T-cell (primary cell): ENCODE results near the gene HTD2. TPM values are rescaled to one million over a fixed set of nuclear protein-coding genes. Genes with fewer than 3 reads are reported as not detected.
A peak's percentile ranks its signal among the peaks of the same experiment; 100 is the strongest.

ENCODE experiments used
- ATAC-seq, 4 experiments: fragments of 200-7000 bp in 3 of 4; fragments of 150-1000 bp in 1 of 4; cut with Tn5 transposase; replicated peaks in 1 of 4; 1 replicate in 3 of 4; 2 replicates in 1 of 4; pipeline ENCODE4 v1.10.0; 2021; ENCODE audit warnings: moderate library complexity in 3 of 4, mild to moderate bottlenecking in 2 of 4, moderate number of reproducible peaks in 1 of 4
- CTCF ChIA-PET, 2 donors: fragments of 300-600 bp; sonication (Branson Sonifier 250); formaldehyde crosslinking; loops; one replicate each; lab custom pipeline; 2022; ENCODE audit warnings: antibody characterized with exemption in 2 of 2; lab: Charles Lee
- POLR2A ChIA-PET, 2 donors: fragments of 300-600 bp; sonication (Branson Sonifier 250); formaldehyde crosslinking; loops; one replicate each; lab custom pipeline; 2022; ENCODE audit warnings: antibody characterized with exemption in 2 of 2; lab: Charles Lee
- DNase-seq, 35 experiments: peaks; one replicate each; pipeline versions ENCODE4 v3.0.0 to v3.0.0-alpha.2; 2013 to 2023
- H3K27ac ChIP-seq: one replicate; pipeline ENCODE4 v1.5.1; 2013; ENCODE audit warnings: low read length
- H3K27me3 ChIP-seq, 2 experiments: replicated peaks in 1 of 2; 1 replicate in 1 of 2; 2 replicates in 1 of 2; pipeline versions ENCODE4 v1.6.1 to v1.7.0; 2013; ENCODE audit warnings: low read length in 1 of 2, mixed read lengths in 1 of 2; ENCODE audit not compliant: control insufficient read depth in 2 of 2, insufficient read depth in 2 of 2; ENCODE audit errors: extremely low read depth in 1 of 2
- H3K36me3 ChIP-seq, 2 donors: 1 replicate in 1 of 2; 2 replicates in 1 of 2; pipeline versions ENCODE4 v1.6.1 to v1.7.0; 2013; ENCODE audit warnings: low read length in 1 of 2; ENCODE audit not compliant: control insufficient read depth in 2 of 2, insufficient read depth in 1 of 2; ENCODE audit errors: extremely low read depth in 1 of 2
- H3K4me1 ChIP-seq, 2 experiments: 1 replicate in 1 of 2; 2 replicates in 1 of 2; pipeline versions ENCODE4 v1.6.1 to v1.7.0; 2013; ENCODE audit warnings: low read length in 2 of 2, mixed read lengths in 1 of 2; ENCODE audit not compliant: insufficient read depth in 2 of 2, control insufficient read depth in 1 of 2; ENCODE audit errors: extremely low read depth in 1 of 2
- H3K4me3 ChIP-seq, 2 donors: 1 replicate in 1 of 2; 2 replicates in 1 of 2; pipeline versions ENCODE4 v1.5.1 to v1.7.0; 2013; ENCODE audit warnings: mild to moderate bottlenecking in 2 of 2, low read length in 1 of 2, moderate library complexity in 1 of 2; ENCODE audit not compliant: control insufficient read depth in 1 of 2; ENCODE audit errors: extremely low read depth in 1 of 2
- H3K9me3 ChIP-seq: 2 replicates; pipeline ENCODE4 v1.7.0; 2013
- H3K27ac Mint-ChIP-seq, 2 donors: one replicate each; pipeline ENCODE4 v1.8.0; 2020 to 2021; ENCODE audit warnings: mild to moderate bottlenecking in 2 of 2, mixed read lengths in 2 of 2
- H3K27me3 Mint-ChIP-seq, 2 donors: one replicate each; pipeline ENCODE4 v1.8.0; 2021 to 2022; ENCODE audit warnings: mixed read lengths in 2 of 2
- H3K36me3 Mint-ChIP-seq: one replicate; pipeline ENCODE4 v1.8.0; 2021; ENCODE audit warnings: mixed read lengths
- H3K4me1 Mint-ChIP-seq, 3 donors: one replicate each; pipeline ENCODE4 v1.8.0; 2020 to 2022; ENCODE audit warnings: mixed read lengths in 3 of 3, mild to moderate bottlenecking in 1 of 3
- H3K4me3 Mint-ChIP-seq, 3 donors: one replicate each; pipeline ENCODE4 v1.8.0; 2020 to 2022; ENCODE audit warnings: mild to moderate bottlenecking in 3 of 3, mixed read lengths in 3 of 3, moderate library complexity in 3 of 3
- H3K9me3 Mint-ChIP-seq, 3 donors: one replicate each; pipeline ENCODE4 v1.8.0; 2020 to 2022; ENCODE audit warnings: mixed read lengths in 3 of 3
- WGBS: methylation state at CpG from one replicate; pipeline ENCODE4 v1.1.5; 2013; ENCODE audit warnings: missing lambda C conversion rate; ENCODE audit not compliant: insufficient coverage; 5-methylcytosine and 5-hydroxymethylcytosine counted together
- total RNA-seq, 35 experiments: library from RNA in 6 of 35; stranded (reverse) in 6 of 35; fragments of 120-200 nt in 1 of 35; gene quantifications; one replicate each; pipeline versions ENCODE4 v1.2.1 to v1.2.4 and lab custom pipeline; 2013 to 2026

Gene HTD2
- total RNA-seq, 5 donors from 2014 or later (not counting 1 experiment from before 2014, with no cell fraction given): 7.3 to 10.0 (median 8.8) TPM

- H3K27me3 ChIP-seq: no peaks in the 10 kb centered on the region
- H3K27ac ChIP-seq: no peak overlapping the region
- Mint-ChIP-seq H3K4me3 (no peak overlapping the region), H3K4me1 (peaks cover 0 to 15% (median 12%) of the 10 kb centered on the region in 3 donors), H3K27me3 (no peaks in the 10 kb centered on the region), H3K9me3 (no peaks in the 10 kb centered on the region), H3K36me3 (peaks cover 38% of the 10 kb centered on the region), H3K27ac (no peak overlapping the region)
- DNase-seq: no peak
- POLR2A ChIA-PET: interaction anchor here in 1 of 2 donors (0.5 kb wide), 1 partner anchor 218 kb away, joined by 6 read pairs; no protein-coding TSS in a partner anchor
- H3K4me1 ChIP-seq: no peaks in the 10 kb centered on the region
- ATAC-seq: no peak
- H3K4me3 ChIP-seq: no peak overlapping the region
- no peaks in the 10 kb centered on the region for H3K9me3 ChIP-seq
- peaks cover 6 to 50% of the 10 kb centered on the region in 2 donors for H3K36me3 ChIP-seq
- WGBS: 100% methylated on average over 1 of the region's 2 CpGs
- CTCF ChIA-PET: interaction anchor here in 1 of 2 donors (3.1 kb wide), 1 partner anchor 11 kb away, joined by 28 read pairs; the partner anchor contains the start of genes HTD2 and RPP14
These were observed 11.5 kb downstream of the HTD2 start for GRCh38 chr3:58317811-58318210.

GRCh38 chr3:58321791-58322190, 15.5 kb downstream of the HTD2 start:
- DNase-seq (no peak), ATAC-seq (no peak)
- peaks cover 18% of the 10 kb centered on the region for H3K36me3 Mint-ChIP-seq
- H3K27ac Mint-ChIP-seq: no peak overlapping the region
- no peaks in the 10 kb centered on the region for H3K27me3 Mint-ChIP-seq
- H3K4me1 ChIP-seq: peaks cover 0 to 3% of the 10 kb centered on the region in 2 experiments
- H3K27me3 ChIP-seq: no peaks in the 10 kb centered on the region
- H3K4me1 Mint-ChIP-seq: peaks cover 19 to 31% (median 27%) of the 10 kb centered on the region in 3 donors
- H3K36me3 ChIP-seq: peaks cover 4 to 20% of the 10 kb centered on the region in 2 donors
- H3K4me3 ChIP-seq: no peak overlapping the region
- WGBS: 98% methylated on average over 6 of the region's 7 CpGs
- H3K4me3 Mint-ChIP-seq: no peak overlapping the region
- ChIA-PET CTCF (interaction anchor here (0.6 to 4.8 kb wide), 8 partner anchors 13 to 212 kb away, joined by 3 to 26 read pairs (median 4); partner anchors contain the start of genes HTD2 (in 1 of the 2) and RPP14 (in 1 of the 2)), POLR2A (no interaction called here)
- no peaks in the 10 kb centered on the region for H3K9me3 Mint-ChIP-seq
- H3K27ac ChIP-seq: no peak overlapping the region
- H3K9me3 ChIP-seq: no peaks in the 10 kb centered on the region

- no CpG with 5 or more reads among the region's 1 CpG for WGBS
- Mint-ChIP-seq H3K9me3 (no peaks in the 10 kb centered on the region), H3K4me3 (no peak overlapping the region), H3K27ac (no peak overlapping the region), H3K4me1 (peaks cover 19 to 31% (median 26%) of the 10 kb centered on the region in 3 donors), H3K27me3 (no peaks in the 10 kb centered on the region), H3K36me3 (peaks cover 10% of the 10 kb centered on the region)
- ChIA-PET CTCF (interaction anchor here (0.6 to 4.8 kb wide), 6 partner anchors 10 to 211 kb away, joined by 3 to 26 read pairs (median 3); partner anchors contain the start of genes HTD2 (in 1 of the 2) and RPP14 (in 1 of the 2)), POLR2A (interaction anchor here in 1 of 2 donors (0.6 kb wide), 1 partner anchor 15 kb away, joined by 3 read pairs; no protein-coding TSS in a partner anchor)
- Histone ChIP-seq H3K36me3 (peaks cover 0 to 10% of the 10 kb centered on the region in 2 donors), H3K4me3 (no peak overlapping the region), H3K9me3 (no peaks in the 10 kb centered on the region), H3K4me1 (peaks cover 0 to 3% of the 10 kb centered on the region in 2 experiments), H3K27me3 (no peaks in the 10 kb centered on the region), H3K27ac (no peak overlapping the region)
- DNase-seq: no peak
- no peak for ATAC-seq
These were observed 16.5 kb downstream of the HTD2 start for GRCh38 chr3:58322793-58323192.

- Histone ChIP-seq H3K4me3 (no peak overlapping the region), H3K27ac (no peak overlapping the region), H3K36me3 (peaks cover 0 to 6% of the 10 kb centered on the region in 2 donors), H3K4me1 (peaks cover 0 to 3% of the 10 kb centered on the region in 2 experiments), H3K9me3 (no peaks in the 10 kb centered on the region), H3K27me3 (no peaks in the 10 kb centered on the region)
- Mint-ChIP-seq H3K9me3 (no peaks in the 10 kb centered on the region), H3K27ac (peak overlapping the region; percentile 41 to 50), H3K4me1 (peaks cover 19 to 31% (median 26%) of the 10 kb centered on the region in 3 donors), H3K36me3 (peaks cover 4% of the 10 kb centered on the region), H3K4me3 (no peak overlapping the region), H3K27me3 (no peaks in the 10 kb centered on the region)
- ATAC-seq (no peak), DNase-seq (no peak)
- ChIA-PET POLR2A (interaction anchor here (0.6 kb wide), 2 partner anchors 15 to 16 kb away, joined by 3 read pairs; no protein-coding TSS in a partner anchor), CTCF (interaction anchor here in 1 of 2 donors (0.6 to 1.2 kb wide), 6 partner anchors 18 to 168 kb away, joined by 3 to 5 read pairs (median 3); partner anchors contain the start of genes HTD2, KCTD6, PDHB and RPP14)
- WGBS: 82% methylated on average over 2 of the region's 3 CpGs
These were observed 17.4 kb downstream of the HTD2 start for GRCh38 chr3:58323529-58324390.

- H3K36me3 Mint-ChIP-seq: no peaks in the 10 kb centered on the region
- DNase-seq (peak in 1 of 35 experiments; percentile 19), ATAC-seq (peak in 1 of 4 experiments; percentile 57)
- WGBS: 90% methylated on average over 1 of the region's 7 CpGs
- H3K27ac Mint-ChIP-seq: peak overlapping the region; percentile 50 to 61
- no peaks in the 10 kb centered on the region for H3K27me3 ChIP-seq
- no peak overlapping the region for H3K27ac ChIP-seq
- H3K27me3 Mint-ChIP-seq: no peaks in the 10 kb centered on the region
- no peak overlapping the region for H3K4me3 ChIP-seq
- no peaks in the 10 kb centered on the region for H3K9me3 ChIP-seq
- peaks cover 0 to 3% of the 10 kb centered on the region in 2 experiments for H3K4me1 ChIP-seq
- no peak overlapping the region for H3K4me3 Mint-ChIP-seq
- ChIA-PET POLR2A (interaction anchor here in 1 of 2 donors (0.6 kb wide), 1 partner anchor 95 kb away, joined by 4 read pairs; no protein-coding TSS in a partner anchor), CTCF (interaction anchor here (0.7 to 1.2 kb wide), 6 partner anchors 17 to 167 kb away, joined by 3 to 5 read pairs (median 3); partner anchors contain the start of genes HTD2 (in 1 of the 2), KCTD6 (in 1 of the 2), PDHB (in 1 of the 2) and RPP14 (in 1 of the 2))
- H3K9me3 Mint-ChIP-seq: no peaks in the 10 kb centered on the region
- H3K4me1 Mint-ChIP-seq: peaks cover 19 to 31% (median 26%) of the 10 kb centered on the region in 3 donors
- no peaks in the 10 kb centered on the region for H3K36me3 ChIP-seq
These were observed 18.4 kb downstream of the HTD2 start for GRCh38 chr3:58324391-58325390.
